Measurements from ENCODE around the gene LAMP1.
"Not testable (repeated sequence)": the region's sequence is repeated elsewhere in the genome, so short reads cannot be mapped to it uniquely, and the experiment has no call there.

The LAMP1 gene

GRCh38 chr13:113357529-113357928 is 60.5 kb downstream of the LAMP1 start:
- peak; percentile 43 for DNase-seq

- no peak for DNase-seq
Measured at GRCh38 chr13:113358653-113359190, 61.7 kb downstream of the LAMP1 start.

- DNase-seq, result no peak
Measured at GRCh38 chr13:113359571-113359970, 62.5 kb downstream of the LAMP1 start.

DNA sequence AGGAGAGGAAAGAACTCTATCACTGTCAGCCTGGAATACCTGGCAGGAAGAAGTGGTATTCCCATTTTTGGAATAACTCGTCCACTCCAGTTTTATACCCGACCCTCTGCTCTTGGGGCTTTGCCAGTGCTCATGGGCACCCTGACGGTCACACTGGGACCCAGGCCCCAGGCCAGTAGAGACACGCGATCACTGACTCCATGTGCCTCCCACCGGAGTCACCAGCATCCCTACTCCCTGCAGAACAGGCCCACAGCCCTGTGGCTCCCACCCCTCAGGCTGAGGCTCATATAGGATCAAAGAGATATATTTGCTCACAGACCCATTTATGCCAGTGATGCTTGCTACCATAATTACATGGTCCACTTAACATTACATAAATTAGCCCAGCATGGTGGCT is 63.4 kb downstream of the LAMP1 start:
- DNase-seq, result no peak

GRCh38 chr13:113361406-113361805 is 64.4 kb downstream of the LAMP1 start:
- no peak for DNase-seq

GRCh38 chr13:113364311-113364889 is 67.4 kb downstream of the LAMP1 start:
- no peak for DNase-seq

- DNase-seq, result no peak
Measured at GRCh38 chr13:113364901-113365582, 68.0 kb downstream of the LAMP1 start.

- no peak for DNase-seq
Measured at GRCh38 chr13:113365583-113365970, 68.5 kb downstream of the LAMP1 start.

GRCh38 chr13:113365971-113366588 is 69.0 kb downstream of the LAMP1 start:
- no peak for DNase-seq

DNA sequence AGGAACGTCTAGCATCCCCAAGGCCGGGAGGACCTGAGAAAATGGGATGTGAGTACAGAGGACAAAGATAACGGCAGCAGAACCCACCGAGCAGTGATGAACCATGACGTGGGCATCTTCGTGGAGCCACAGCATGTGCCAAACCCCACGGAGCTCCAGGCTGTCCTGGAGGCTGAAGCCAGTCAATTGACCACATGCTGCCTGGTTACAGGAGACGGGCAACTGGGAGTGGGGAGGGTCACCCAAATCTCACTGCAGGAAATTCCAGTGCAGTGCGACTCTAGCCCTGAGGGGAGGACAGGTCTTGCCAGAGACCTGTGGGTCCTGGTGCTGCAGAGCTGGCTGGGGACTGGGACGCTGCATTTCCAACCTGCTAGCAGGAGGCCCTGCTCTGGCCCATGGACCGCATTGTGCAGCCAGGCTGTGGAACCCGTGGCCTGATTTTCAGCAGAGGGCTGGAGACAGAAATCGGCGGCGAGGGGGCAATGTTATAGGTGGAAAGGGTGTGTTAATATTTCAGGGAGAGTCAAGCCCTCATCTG is 70.1 kb downstream of the LAMP1 start:
- no peak for DNase-seq

DNA sequence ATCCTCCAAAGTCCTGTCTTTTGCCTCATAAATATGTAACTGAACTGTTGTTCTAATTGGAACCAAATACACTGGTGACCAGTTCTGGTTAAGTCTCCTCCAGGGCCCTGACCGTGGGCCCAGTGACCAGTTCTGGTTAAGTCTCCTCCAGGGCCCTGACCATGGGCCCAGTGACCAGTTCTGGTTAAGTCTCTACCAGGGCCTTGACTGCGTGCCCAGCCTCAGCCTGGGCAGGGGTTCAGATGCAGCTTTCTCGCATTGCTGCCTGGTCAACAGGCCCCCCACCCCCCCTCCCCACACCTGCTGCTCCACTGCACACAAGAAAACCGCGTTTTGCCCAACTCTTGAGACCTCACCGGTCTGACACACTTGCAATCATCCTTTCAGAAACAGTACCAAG is 70.7 kb downstream of the LAMP1 start:
- DNase-seq, result no peak

- not testable (repeated sequence) for DNase-seq
Measured at GRCh38 chr13:113368353-113368752, 71.3 kb downstream of the LAMP1 start.

- DNase-seq, result no peak
Measured at GRCh38 chr13:113369189-113369588, 72.2 kb downstream of the LAMP1 start.

- DNase-seq, result no peak
Measured at GRCh38 chr13:113369881-113370280, 72.8 kb downstream of the LAMP1 start.

DNA sequence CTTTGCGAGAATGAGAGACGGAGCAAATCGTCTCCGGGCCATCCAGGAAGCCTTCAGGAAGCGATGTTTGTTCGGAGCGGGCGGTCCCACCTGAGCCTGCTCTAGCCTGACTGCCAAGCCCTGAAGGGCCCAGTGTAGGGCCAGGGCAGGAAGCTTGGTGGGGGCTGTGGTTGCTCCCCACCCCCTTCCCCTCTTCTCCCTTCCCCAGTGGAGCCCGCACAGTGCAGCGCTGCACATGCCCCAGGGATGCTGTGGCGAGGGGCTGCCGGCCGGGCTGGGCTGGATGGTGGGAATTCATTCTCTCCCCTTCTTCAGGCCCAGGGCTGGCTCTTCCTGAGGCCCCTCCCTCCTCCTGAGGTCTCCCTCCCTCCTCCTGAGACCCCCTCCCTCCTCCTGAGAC is 74.0 kb downstream of the LAMP1 start:
- no peak for DNase-seq

DNA sequence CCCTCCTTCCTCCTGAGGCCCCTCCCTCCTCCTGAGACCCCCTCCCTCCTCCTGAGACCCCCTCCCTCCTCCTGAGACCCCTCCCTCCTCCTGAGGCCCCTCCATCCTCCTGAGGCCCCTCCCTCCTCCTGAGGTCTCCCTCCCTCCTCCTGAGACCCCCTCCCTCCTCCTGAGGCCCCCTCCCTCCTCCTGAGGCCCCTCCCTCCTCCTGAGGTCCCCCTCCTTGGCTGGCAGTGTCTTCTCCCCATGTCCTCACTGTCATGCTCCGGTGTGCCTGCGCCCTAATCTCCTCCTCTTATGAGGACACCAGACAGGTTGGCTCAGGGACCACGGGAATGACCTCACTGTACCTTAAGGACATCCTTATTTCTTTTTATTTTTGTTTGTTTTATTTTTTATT is 74.7 kb downstream of the LAMP1 start:
- not testable (repeated sequence) for DNase-seq
